K562 (cell line): ENCODE results near the gene INTS1. TPM values are rescaled to one million over a fixed set of nuclear protein-coding genes. Genes with fewer than 3 reads are reported as not detected.

ENCODE experiments used
- ARID1B ChIP-seq: fragments of 450-650 bp; IDR thresholded peaks from 2 replicates; pipeline ENCODE4 v1.6.1; 2016; ENCODE audit warnings: antibody characterized with exemption, mild to moderate bottlenecking, inconsistent platforms
- FOXP1 ChIP-seq: sonication (generic); formaldehyde crosslinking; IDR thresholded peaks from 2 replicates; pipeline ENCODE4 v1.8.0; 2022; ENCODE audit warnings: mild to moderate bottlenecking, missing genetic modification reagents
- GABPB2 ChIP-seq: fragments of 250-450 bp; sonication (Bioruptor Pico); conservative IDR thresholded peaks from 2 replicates; pipeline ENCODE4 v1.5.1; 2021; ENCODE audit warnings: mild to moderate bottlenecking
- HDAC2 ChIP-seq: fragments of 450-650 bp; IDR thresholded peaks from 2 replicates; pipeline ENCODE4 v1.6.1; 2016; ENCODE audit warnings: mild to moderate bottlenecking
- HMGN3 ChIP-seq: IDR thresholded peaks from 2 replicates; pipeline ENCODE4 v1.6.1; 2011; ENCODE audit warnings: borderline replicate concordance, low read depth, mild to moderate bottlenecking, mixed read lengths, low read length; ENCODE audit not compliant: insufficient read length; ENCODE audit errors: extremely low read depth
- STAT5A ChIP-seq: IDR thresholded peaks from 2 replicates; pipeline ENCODE4 v1.6.1; 2012; ENCODE audit warnings: low read length, inconsistent platforms, borderline replicate concordance
- TBL1XR1 ChIP-seq, 2 experiments: IDR thresholded peaks; 2 replicates each; pipeline ENCODE4 v1.6.1; 2012; ENCODE audit warnings: improper control_type of control experiment in 2 of 2, low read length in 2 of 2, mild to moderate bottlenecking in 1 of 2
- TBP ChIP-seq: optimal IDR thresholded peaks from 2 replicates; pipeline ENCODE3; 2011; ENCODE audit warnings: low read depth, low read length, improper control_type of control experiment
- XRCC5 ChIP-seq: fragments of 200-400 bp; formaldehyde crosslinking; IDR thresholded peaks from 2 replicates; pipeline ENCODE4 v1.6.1; 2017; ENCODE audit warnings: low read depth, mild to moderate bottlenecking, low read length
- ZNF184 ChIP-seq: sonication (generic); formaldehyde crosslinking; IDR thresholded peaks from 2 replicates; pipeline ENCODE4 v1.5.0; 2020; ENCODE audit warnings: missing genetic modification reagents
- ZNF239 ChIP-seq: fragments of 250-450 bp; sonication (Bioruptor Pico); IDR thresholded peaks from 2 replicates; pipeline ENCODE4 v1.4.0; 2020; ENCODE audit warnings: mild to moderate bottlenecking
- ZNF57 ChIP-seq: fragments of 450-650 bp; formaldehyde crosslinking; IDR thresholded peaks from 2 replicates; pipeline ENCODE4 v1.4.0; 2020; ENCODE audit warnings: mild to moderate bottlenecking, moderate library complexity
- polyA plus RNA-seq, 8 experiments: library from polyadenylated mRNA; depleted of rRNA in 4 of 8; stranded (reverse) in 5 of 8; unstranded in 3 of 8; fragments of >200 nt; fragmentation: Nextera tagmentation in 2 of 8; fragmentation: Illumina TruSeq in 1 of 8; extraction: Ambion mirVana in 2 of 8; extraction: Trizol in 1 of 8; gene quantifications; 2 replicates each; pipeline versions ENCODE4 v1.2.1 to v1.2.3, GENCODE V29; 2011 to 2014; ENCODE audit warnings: inconsistent platforms in 1 of 8, missing spikeins in 1 of 8
- total RNA-seq, 7 experiments: library from RNA; depleted of rRNA in 6 of 7; stranded (reverse); fragments of >200 nt in 6 of 7; fragmentation: Illumina TruSeq in 2 of 7; extraction: Trizol in 2 of 7; gene quantifications; 2 replicates each; pipeline versions ENCODE4 v1.2.1 to v1.2.3, GENCODE V29; 2011 to 2021; ENCODE audit warnings: low replicate concordance in 1 of 7
- TF ChIP-seq, protein P1 (sequence below), 2 experiments: fragments of 250-450 bp in 1 of 2; fragments of 450-650 bp in 1 of 2; sonication (Bioruptor Pico) in 1 of 2; IDR thresholded peaks; 2 replicates each; pipeline versions ENCODE4 v1.6.1 to v1.8.0; 2016 to 2021; ENCODE audit warnings: mild to moderate bottlenecking in 2 of 2, moderate library complexity in 2 of 2, missing compliant biosample characterization in 1 of 2, missing genetic modification characterization in 1 of 2
- TF ChIP-seq, protein P2 (sequence below): fragments of 450-650 bp; IDR thresholded peaks from 2 replicates; pipeline ENCODE4 v1.6.1; 2016; ENCODE audit warnings: low read depth, mild to moderate bottlenecking, moderate library complexity
- TF ChIP-seq, protein P3 (sequence below): fragments of 250-450 bp; sonication (Bioruptor Pico); IDR thresholded peaks from 2 replicates; pipeline ENCODE4 v1.5.0; 2021; ENCODE audit warnings: mild to moderate bottlenecking, moderate library complexity

The INTS1 gene
- total and polyA plus RNA-seq, 9 of the 15 experiments (the other 6 are each of a cell fraction or from before 2014, with no cell fraction given), result 0.34 to 119 (median 18.5) TPM

DNA sequence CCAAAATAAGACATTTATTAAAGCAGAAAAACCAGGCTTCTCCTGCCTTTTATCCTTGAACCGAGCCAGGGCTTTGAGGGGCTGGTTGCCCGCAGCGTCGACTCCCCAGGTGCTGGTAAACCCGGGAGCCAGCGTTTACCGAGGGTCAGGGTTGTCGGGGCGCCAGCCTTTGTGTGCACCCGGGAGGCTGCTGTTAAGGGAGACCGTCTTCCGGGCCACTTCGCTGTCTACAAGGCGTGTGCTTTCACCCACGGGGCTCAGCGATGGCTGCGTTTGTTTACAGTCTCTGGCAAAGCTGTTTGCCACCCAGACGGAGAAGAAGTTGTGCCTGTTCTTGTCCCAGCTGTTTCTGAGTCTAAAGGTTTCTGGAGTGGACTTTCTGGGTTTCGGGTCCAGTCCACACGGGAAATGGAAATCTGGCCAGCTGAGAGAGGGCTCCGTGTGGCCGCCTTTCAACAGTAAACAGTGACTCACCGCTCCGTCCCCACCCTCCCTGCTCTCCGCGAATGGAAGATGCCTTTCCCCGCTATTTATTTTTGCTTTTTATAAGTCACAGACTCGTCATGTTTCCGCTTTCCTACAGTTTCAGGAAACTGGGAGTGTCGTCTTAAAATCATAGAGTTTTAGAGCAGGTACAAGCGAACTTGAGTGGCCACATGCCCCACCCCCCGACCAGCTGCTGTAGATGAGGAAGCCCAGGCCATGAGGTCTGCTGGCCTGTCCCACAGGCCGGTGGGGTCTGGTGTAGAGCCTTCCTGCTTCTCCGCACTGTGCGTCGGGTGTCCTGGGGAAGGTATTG lies 28.5 kb upstream of the INTS1 start (continued):
- TF ChIP-seq STAT5A, result no peak
- no peak for TF ChIP-seq TBP
- peak; percentile 41; the same call in 1 of the 2 replicates for TF ChIP-seq FOXP1
- no peak for TF ChIP-seq HMGN3
- peak; percentile 57 for TF ChIP-seq ARID1B
- TF ChIP-seq ZNF57 (CRISPR knock-in tag), result no peak
- TF ChIP-seq ZNF239, result no peak
- TF ChIP-seq, protein P1, sequence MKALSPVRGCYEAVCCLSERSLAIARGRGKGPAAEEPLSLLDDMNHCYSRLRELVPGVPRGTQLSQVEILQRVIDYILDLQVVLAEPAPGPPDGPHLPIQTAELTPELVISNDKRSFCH (CRISPR knock-in tag; IDR thresholded peaks at IDR 0.05), result no peak
- TF ChIP-seq, protein P1 (tag; IDR thresholded peaks at IDR 0.05), result no peak
- TF ChIP-seq ZNF184, result no peak
- TF ChIP-seq TBL1XR1 (IDR thresholded peaks at IDR 0.05; ENCODE audit: low read length in 2 of 2), result no peak
- TF ChIP-seq, protein P2, sequence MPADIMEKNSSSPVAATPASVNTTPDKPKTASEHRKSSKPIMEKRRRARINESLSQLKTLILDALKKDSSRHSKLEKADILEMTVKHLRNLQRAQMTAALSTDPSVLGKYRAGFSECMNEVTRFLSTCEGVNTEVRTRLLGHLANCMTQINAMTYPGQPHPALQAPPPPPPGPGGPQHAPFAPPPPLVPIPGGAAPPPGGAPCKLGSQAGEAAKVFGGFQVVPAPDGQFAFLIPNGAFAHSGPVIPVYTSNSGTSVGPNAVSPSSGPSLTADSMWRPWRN, result 0 out of 2 replicates have a peak, but pooled peaks have one; percentile 42
- peak; percentile 95 for TF ChIP-seq HDAC2
- TF ChIP-seq GABPB2 (CRISPR knock-in tag), result no peak
- TF ChIP-seq, protein P3, sequence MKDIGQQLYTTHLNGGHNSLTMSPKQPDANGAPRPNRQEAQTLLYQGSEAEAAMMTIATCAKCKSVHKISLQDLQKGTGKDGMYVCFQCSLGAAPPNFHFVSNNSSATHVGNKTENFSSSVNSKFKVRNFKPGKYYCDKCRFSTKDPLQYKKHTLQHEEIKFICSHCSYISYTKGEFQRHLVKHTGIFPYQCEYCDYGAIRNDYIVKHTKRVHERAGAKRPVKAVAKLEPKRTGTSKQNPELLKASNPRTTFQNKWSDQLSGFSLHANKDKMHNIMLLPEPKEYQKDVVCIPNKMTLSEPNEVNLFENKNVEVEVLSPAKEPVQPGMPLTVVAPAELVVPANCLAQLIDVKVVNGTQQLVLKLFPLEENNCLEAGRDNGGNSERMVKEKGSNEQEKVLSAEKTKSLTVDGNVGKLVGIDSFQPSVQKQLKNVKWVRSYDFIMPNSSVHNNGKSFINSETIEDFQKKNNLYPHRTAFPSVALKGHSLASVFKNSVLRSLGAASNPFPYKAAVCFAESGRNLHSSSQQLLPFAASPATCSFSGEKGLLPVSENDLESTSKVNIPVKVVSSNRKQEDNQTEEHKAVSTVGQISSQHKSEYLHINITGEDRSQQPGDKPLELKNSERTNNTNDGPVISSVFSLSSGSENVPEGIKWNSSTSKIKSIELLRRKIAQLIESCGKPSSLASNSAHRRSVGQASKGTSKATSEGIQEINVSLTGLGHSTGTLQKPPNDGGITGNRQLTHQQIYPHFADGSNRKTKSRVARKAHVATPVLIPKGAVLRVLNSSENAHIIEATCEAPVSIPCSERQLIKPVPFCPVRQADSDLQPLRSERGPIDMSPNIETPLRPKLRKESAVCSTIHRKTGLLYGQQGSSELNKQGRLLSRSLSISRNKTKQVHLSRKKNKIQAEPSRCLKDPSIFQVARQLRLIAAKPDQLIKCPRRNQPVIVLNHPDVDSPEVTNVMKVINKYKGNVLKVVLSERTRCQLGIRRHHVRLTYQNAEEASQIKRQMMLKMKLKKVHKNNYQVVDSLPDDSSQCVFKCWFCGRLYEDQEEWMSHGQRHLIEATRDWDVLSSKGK (CRISPR knock-in tag), result no peak
- TF ChIP-seq XRCC5, result no peak
